SK-N-SH treated with all-trans-retinoic acid at 6 μM for 48 hours (cell line): ENCODE results near the gene THRAP3.

Experiments used
- ATAC-seq: fragments of 200-7000 bp; cut with Tn5 transposase; 3 replicates; pipeline ENCODE4 v1.9.1; 2020; ENCODE audit warnings: mild to moderate bottlenecking, moderate library complexity
- ARNTL ChIP-seq: fragments of 450-650 bp; formaldehyde crosslinking; IDR thresholded peaks from 2 replicates; pipeline ENCODE4 v1.5.0; 2020; ENCODE audit warnings: low read depth, mild to moderate bottlenecking, moderate library complexity, borderline replicate concordance
- BACH2 ChIP-seq: fragments of 250-450 bp; sonication (Bioruptor Pico); IDR thresholded peaks from 2 replicates; pipeline ENCODE4 v1.9.0; 2021; ENCODE audit warnings: mild to moderate bottlenecking, borderline replicate concordance
- CSDC2 ChIP-seq: fragments of 250-450 bp; sonication (Bioruptor Pico); IDR thresholded peaks from 2 replicates; pipeline ENCODE4 v1.5.0; 2020; ENCODE audit warnings: mild to moderate bottlenecking, moderate library complexity
- ESRRG ChIP-seq: fragments of 250-450 bp; sonication (Bioruptor Pico); IDR thresholded peaks from 2 replicates; pipeline ENCODE4 v1.6.1; 2021; ENCODE audit warnings: mild to moderate bottlenecking
- ISL1 ChIP-seq: fragments of 250-450 bp; sonication (Bioruptor Pico); IDR thresholded peaks from 2 replicates; pipeline ENCODE4 v2.1.2; 2022; ENCODE audit warnings: mild to moderate bottlenecking, moderate library complexity
- OSR1 ChIP-seq: fragments of 250-450 bp; sonication (Bioruptor Pico); IDR thresholded peaks from 2 replicates; pipeline ENCODE4 v1.8.0; 2022; ENCODE audit warnings: moderate library complexity, mild to moderate bottlenecking, inconsistent platforms
- PPARA ChIP-seq: fragments of 250-450 bp; sonication (Bioruptor Pico); IDR thresholded peaks from 2 replicates; pipeline ENCODE4 v1.5.0; 2020; ENCODE audit warnings: mild to moderate bottlenecking, borderline replicate concordance
- RARB ChIP-seq: fragments of 250-450 bp; sonication (Bioruptor Pico); IDR thresholded peaks from 2 replicates; pipeline ENCODE4 v1.8.0; 2021; ENCODE audit warnings: mild to moderate bottlenecking, moderate library complexity
- SNAI2 ChIP-seq: fragments of 250-450 bp; sonication (Bioruptor Pico); IDR thresholded peaks from 2 replicates; pipeline ENCODE4 v1.5.0; 2020; ENCODE audit warnings: mild to moderate bottlenecking, moderate library complexity
- TCF4 ChIP-seq: fragments of 250-450 bp; sonication (Bioruptor Pico); IDR thresholded peaks from 2 replicates; pipeline ENCODE4 v1.8.0; 2021; ENCODE audit warnings: mild to moderate bottlenecking, moderate library complexity, borderline replicate concordance
- TOX ChIP-seq: fragments of 250-450 bp; sonication (Bioruptor Pico); IDR thresholded peaks from 2 replicates; pipeline ENCODE4 v1.8.0; 2021; ENCODE audit warnings: mild to moderate bottlenecking, moderate library complexity, borderline replicate concordance
- ZC3H10 ChIP-seq: fragments of 250-450 bp; sonication (Bioruptor Pico); IDR thresholded peaks from 2 replicates; pipeline ENCODE4 v1.5.1; 2021; ENCODE audit warnings: mild to moderate bottlenecking, moderate library complexity
- ZFP3 ChIP-seq: fragments of 250-450 bp; sonication (Bioruptor Pico); IDR thresholded peaks from 2 replicates; pipeline ENCODE4 v1.5.0; 2020; ENCODE audit warnings: mild to moderate bottlenecking, moderate library complexity
- ZFP30 ChIP-seq: fragments of 450-650 bp; formaldehyde crosslinking; IDR thresholded peaks from 2 replicates; pipeline ENCODE4 v1.5.0; 2022; ENCODE audit warnings: mild to moderate bottlenecking, moderate library complexity
- ZNF565 ChIP-seq: fragments of 450-650 bp; formaldehyde crosslinking; conservative IDR thresholded peaks from 2 replicates; pipeline ENCODE4 v1.5.0; 2020; ENCODE audit warnings: low read depth, mild to moderate bottlenecking, moderate library complexity
- ZNF70 ChIP-seq: fragments of 450-650 bp; formaldehyde crosslinking; IDR thresholded peaks from 2 replicates; pipeline ENCODE4 v1.5.0; 2020; ENCODE audit warnings: mild to moderate bottlenecking, moderate library complexity
- ZNF8 ChIP-seq: fragments of 450-650 bp; formaldehyde crosslinking; IDR thresholded peaks from 2 replicates; pipeline ENCODE4 v1.5.0; 2020; ENCODE audit warnings: mild to moderate bottlenecking, moderate library complexity
- TF ChIP-seq, protein P1 (sequence below): fragments of 250-450 bp; sonication (Bioruptor Pico); IDR thresholded peaks from 2 replicates; pipeline ENCODE4 v1.5.1; 2020; ENCODE audit warnings: low read depth, mild to moderate bottlenecking, moderate library complexity
- TF ChIP-seq, protein P2 (sequence below): fragments of 250-450 bp; sonication (Bioruptor Pico); IDR thresholded peaks from 2 replicates; pipeline ENCODE4 v1.8.0; 2020; ENCODE audit warnings: mild to moderate bottlenecking, moderate library complexity, borderline replicate concordance
- TF ChIP-seq, protein P3 (sequence below): fragments of 250-450 bp; sonication (Bioruptor Pico); IDR thresholded peaks from 2 replicates; pipeline ENCODE4 v1.5.1; 2021; ENCODE audit warnings: mild to moderate bottlenecking, moderate library complexity
- TF ChIP-seq, protein P4 (sequence below): fragments of 250-450 bp; sonication (Bioruptor Pico); IDR thresholded peaks from 2 replicates; pipeline ENCODE4 v1.5.0; 2020; ENCODE audit warnings: mild to moderate bottlenecking, moderate library complexity
- TF ChIP-seq, protein P5 (sequence below): fragments of 250-450 bp; sonication (Bioruptor Pico); IDR thresholded peaks from 2 replicates; pipeline ENCODE4 v1.8.0; 2021; ENCODE audit warnings: low read depth, mild to moderate bottlenecking, moderate library complexity, borderline replicate concordance

THRAP3 gene

DNA sequence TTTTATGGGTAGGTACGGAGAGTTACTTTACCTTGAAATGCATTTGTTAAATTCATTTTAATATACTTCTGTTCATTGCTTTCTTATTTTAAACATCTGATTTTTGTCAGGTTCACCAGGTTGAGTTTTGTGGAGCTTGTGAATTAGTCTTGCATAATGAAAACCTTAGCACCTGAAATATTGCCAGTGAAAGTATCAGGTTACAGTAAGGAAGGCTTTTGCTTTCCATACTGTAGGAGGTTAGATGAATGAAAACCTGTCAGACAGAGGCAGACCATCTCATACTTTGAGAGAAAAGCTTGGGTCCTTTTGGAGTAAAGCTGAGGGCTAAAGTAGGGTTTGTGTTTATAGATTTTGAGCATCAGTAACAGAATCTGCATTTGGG is 34.7 kb downstream of the THRAP3 start:
- TF ChIP-seq RARB (CRISPR knock-in tag) = no peak
- TF ChIP-seq ZNF70 = no peak
- TF ChIP-seq ZFP30 = no peak
- no peak for TF ChIP-seq OSR1 (CRISPR knock-in tag)
- no peak for TF ChIP-seq CSDC2 (CRISPR knock-in tag)
- no peak for TF ChIP-seq ZC3H10
- ATAC-seq = no peak

DNA sequence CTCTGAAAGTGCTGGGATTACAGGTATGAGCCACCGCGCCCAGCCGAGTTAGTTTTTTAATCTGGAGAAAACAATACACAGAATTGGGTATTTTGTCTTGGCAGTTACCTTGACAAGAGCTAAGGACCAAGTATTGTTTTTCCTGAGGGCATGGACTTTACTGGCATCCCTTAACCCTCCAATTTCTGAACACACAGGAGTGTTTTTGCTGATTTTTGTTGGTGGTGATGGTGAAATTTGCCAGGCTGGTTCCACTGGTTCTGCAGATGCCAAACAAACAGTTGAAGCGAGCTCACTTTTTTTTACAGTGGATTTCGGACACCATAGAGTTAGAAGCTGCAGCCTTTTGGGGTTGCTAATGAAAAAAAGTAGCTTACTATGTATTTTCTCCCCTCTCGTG is 44.7 kb downstream of the THRAP3 start:
- ATAC-seq = no peak
- no peak for TF ChIP-seq ISL1 (CRISPR knock-in tag)
- TF ChIP-seq ZC3H10 = no peak
- TF ChIP-seq ARNTL (CRISPR knock-in tag) = no peak
- TF ChIP-seq, protein P1, sequence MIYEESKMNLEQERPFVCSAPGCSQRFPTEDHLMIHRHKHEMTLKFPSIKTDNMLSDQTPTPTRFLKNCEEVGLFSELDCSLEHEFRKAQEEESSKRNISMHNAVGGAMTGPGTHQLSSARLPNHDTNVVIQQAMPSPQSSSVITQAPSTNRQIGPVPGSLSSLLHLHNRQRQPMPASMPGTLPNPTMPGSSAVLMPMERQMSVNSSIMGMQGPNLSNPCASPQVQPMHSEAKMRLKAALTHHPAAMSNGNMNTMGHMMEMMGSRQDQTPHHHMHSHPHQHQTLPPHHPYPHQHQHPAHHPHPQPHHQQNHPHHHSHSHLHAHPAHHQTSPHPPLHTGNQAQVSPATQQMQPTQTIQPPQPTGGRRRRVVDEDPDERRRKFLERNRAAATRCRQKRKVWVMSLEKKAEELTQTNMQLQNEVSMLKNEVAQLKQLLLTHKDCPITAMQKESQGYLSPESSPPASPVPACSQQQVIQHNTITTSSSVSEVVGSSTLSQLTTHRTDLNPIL (CRISPR knock-in tag) = no peak
- TF ChIP-seq OSR1 (CRISPR knock-in tag) = no peak
- TF ChIP-seq TCF4 (CRISPR knock-in tag) = no peak
- TF ChIP-seq, protein P2, sequence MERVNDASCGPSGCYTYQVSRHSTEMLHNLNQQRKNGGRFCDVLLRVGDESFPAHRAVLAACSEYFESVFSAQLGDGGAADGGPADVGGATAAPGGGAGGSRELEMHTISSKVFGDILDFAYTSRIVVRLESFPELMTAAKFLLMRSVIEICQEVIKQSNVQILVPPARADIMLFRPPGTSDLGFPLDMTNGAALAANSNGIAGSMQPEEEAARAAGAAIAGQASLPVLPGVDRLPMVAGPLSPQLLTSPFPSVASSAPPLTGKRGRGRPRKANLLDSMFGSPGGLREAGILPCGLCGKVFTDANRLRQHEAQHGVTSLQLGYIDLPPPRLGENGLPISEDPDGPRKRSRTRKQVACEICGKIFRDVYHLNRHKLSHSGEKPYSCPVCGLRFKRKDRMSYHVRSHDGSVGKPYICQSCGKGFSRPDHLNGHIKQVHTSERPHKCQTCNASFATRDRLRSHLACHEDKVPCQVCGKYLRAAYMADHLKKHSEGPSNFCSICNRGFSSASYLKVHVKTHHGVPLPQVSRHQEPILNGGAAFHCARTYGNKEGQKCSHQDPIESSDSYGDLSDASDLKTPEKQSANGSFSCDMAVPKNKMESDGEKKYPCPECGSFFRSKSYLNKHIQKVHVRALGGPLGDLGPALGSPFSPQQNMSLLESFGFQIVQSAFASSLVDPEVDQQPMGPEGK (CRISPR knock-in tag) = no peak

DNA sequence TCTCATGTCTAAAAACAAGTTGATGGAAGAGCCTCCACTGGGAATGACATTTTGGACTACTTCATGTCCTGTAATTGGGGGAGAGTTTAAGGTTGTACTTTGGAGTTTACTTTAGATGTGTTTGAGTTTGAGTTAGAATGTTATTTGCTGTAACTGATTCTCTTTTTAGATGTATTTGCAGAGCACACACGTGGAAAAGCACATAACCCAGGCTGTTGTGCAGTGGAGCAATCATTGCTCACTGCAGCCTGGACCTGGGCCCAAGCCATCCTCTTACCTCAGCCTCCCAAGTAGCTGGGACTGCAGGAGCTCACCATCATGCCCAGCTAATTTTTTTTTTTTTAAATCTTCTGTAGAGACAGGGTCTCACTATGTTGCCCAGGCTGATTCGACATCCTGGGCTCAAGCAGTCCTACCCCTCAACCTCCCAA is 45.2 kb downstream of the THRAP3 start:
- ATAC-seq = no peak
- TF ChIP-seq ZFP30 (no peak), PPARA (CRISPR knock-in tag) (no peak), ZNF565 (CRISPR knock-in tag) (no peak), TCF4 (CRISPR knock-in tag) (no peak), OSR1 (CRISPR knock-in tag) (no peak), ZFP3 (no peak), BACH2 (CRISPR knock-in tag) (no peak), SNAI2 (CRISPR knock-in tag) (no peak), ZNF70 (no peak), ZNF8 (CRISPR knock-in tag) (no peak), TOX (CRISPR knock-in tag) (no peak)
- TF ChIP-seq, protein P3, sequence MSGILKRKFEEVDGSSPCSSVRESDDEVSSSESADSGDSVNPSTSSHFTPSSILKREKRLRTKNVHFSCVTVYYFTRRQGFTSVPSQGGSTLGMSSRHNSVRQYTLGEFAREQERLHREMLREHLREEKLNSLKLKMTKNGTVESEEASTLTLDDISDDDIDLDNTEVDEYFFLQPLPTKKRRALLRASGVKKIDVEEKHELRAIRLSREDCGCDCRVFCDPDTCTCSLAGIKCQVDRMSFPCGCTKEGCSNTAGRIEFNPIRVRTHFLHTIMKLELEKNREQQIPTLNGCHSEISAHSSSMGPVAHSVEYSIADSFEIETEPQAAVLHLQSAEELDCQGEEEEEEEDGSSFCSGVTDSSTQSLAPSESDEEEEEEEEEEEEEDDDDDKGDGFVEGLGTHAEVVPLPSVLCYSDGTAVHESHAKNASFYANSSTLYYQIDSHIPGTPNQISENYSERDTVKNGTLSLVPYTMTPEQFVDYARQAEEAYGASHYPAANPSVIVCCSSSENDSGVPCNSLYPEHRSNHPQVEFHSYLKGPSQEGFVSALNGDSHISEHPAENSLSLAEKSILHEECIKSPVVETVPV (CRISPR knock-in tag) = no peak
- TF ChIP-seq, protein P4, sequence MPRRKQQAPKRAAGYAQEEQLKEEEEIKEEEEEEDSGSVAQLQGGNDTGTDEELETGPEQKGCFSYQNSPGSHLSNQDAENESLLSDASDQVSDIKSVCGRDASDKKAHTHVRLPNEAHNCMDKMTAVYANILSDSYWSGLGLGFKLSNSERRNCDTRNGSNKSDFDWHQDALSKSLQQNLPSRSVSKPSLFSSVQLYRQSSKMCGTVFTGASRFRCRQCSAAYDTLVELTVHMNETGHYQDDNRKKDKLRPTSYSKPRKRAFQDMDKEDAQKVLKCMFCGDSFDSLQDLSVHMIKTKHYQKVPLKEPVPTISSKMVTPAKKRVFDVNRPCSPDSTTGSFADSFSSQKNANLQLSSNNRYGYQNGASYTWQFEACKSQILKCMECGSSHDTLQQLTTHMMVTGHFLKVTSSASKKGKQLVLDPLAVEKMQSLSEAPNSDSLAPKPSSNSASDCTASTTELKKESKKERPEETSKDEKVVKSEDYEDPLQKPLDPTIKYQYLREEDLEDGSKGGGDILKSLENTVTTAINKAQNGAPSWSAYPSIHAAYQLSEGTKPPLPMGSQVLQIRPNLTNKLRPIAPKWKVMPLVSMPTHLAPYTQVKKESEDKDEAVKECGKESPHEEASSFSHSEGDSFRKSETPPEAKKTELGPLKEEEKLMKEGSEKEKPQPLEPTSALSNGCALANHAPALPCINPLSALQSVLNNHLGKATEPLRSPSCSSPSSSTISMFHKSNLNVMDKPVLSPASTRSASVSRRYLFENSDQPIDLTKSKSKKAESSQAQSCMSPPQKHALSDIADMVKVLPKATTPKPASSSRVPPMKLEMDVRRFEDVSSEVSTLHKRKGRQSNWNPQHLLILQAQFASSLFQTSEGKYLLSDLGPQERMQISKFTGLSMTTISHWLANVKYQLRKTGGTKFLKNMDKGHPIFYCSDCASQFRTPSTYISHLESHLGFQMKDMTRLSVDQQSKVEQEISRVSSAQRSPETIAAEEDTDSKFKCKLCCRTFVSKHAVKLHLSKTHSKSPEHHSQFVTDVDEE (CRISPR knock-in tag) = no peak
- TF ChIP-seq, protein P5, sequence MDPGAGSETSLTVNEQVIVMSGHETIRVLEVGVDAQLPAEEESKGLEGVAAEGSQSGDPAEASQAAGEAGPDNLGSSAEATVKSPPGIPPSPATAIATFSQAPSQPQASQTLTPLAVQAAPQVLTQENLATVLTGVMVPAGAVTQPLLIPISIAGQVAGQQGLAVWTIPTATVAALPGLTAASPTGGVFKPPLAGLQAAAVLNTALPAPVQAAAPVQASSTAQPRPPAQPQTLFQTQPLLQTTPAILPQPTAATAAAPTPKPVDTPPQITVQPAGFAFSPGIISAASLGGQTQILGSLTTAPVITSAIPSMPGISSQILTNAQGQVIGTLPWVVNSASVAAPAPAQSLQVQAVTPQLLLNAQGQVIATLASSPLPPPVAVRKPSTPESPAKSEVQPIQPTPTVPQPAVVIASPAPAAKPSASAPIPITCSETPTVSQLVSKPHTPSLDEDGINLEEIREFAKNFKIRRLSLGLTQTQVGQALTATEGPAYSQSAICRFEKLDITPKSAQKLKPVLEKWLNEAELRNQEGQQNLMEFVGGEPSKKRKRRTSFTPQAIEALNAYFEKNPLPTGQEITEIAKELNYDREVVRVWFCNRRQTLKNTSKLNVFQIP = no peak

DNA sequence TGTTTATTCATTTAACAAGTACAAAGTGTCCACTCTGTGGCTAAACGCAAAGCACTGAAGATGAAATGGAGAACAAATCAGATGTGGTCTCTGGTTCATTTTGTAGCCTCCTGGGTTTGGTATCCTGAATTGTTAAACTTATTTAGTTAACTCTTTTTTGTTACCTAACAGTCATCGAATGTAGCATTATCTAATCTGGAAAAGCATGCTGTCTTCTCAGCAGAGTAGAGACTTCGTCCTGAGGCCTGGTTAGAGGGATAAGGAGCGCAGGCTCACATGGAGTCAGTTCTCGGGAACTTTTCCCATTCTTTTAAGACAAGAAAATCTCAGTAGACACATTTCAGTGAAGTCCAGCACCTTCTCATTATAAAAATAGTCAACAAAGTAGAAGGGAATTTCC is 48.8 kb downstream of the THRAP3 start:
- no peak for ATAC-seq
- TF ChIP-seq ESRRG (CRISPR knock-in tag) (no peak), SNAI2 (CRISPR knock-in tag) (no peak), ISL1 (CRISPR knock-in tag) (no peak)
- TF ChIP-seq, protein P3 (CRISPR knock-in tag) = no peak
